ENCODE data around the gene CYP3A7. TPM values are rescaled to one million over a fixed set of nuclear protein-coding genes. Genes with fewer than 3 reads are reported as not detected.
A peak's percentile ranks its signal among the peaks of the same experiment; 100 is the strongest.

The CYP3A7 gene
- total and polyA plus RNA-seq, 9 of the 15 experiments (the other 6 are each of a cell fraction or from before 2014, with no cell fraction given): 0.20 TPM; not detected in 8

DNA sequence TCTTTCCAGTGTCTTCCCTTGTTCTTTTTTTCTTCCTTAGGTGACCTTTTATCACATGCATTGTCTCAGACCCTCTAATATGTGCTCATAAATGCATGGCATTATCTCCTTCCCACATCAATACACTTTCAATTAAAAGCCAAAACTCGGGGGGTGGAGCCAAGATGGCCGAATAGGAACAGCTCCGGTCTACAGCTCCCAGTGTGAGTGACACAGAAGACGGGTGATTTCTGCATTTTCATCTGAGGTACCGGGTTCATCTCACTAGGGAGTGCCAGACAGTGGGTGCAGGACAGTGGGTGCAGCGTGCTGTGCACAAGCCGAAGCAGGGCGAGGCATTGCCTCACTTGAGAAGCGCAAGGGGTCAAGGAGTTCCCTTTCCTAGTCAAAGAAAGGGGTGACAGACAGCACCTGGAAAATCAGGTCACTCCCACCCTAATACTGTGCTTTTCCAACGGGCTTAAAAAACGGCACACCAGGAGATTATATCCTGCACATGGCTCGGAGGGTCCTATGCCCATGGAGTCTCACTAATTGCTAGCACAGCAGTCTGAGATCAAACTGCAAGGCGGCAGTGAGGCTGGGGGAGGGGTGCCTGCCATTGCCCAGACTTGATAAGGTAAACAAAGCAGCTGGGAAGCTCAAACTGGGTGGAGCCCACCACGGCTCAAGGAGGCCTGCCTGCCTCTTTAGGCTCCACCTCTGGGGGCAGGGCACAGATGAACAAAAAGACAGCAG, 49.0 kb downstream of the CYP3A7 start (continued):
- TF ChIP-seq, protein P1, sequence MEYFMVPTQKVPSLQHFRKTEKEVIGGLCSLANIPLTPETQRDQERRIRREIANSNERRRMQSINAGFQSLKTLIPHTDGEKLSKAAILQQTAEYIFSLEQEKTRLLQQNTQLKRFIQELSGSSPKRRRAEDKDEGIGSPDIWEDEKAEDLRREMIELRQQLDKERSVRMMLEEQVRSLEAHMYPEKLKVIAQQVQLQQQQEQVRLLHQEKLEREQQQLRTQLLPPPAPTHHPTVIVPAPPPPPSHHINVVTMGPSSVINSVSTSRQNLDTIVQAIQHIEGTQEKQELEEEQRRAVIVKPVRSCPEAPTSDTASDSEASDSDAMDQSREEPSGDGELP (CRISPR knock-in tag; IDR thresholded peaks at IDR 0.05; ENCODE audit: borderline replicate concordance): peak; percentile 96
- TF ChIP-seq TEAD2 (tag; IDR thresholded peaks at IDR 0.05) (0 out of 2 replicates have a peak, but pooled peaks have one; percentile 35), FOXA3 (CRISPR knock-in tag; conservative IDR thresholded peaks at IDR 0.05 in 1 of 2, IDR thresholded peaks at IDR 0.05 in 1 of 2) (peak; percentile 73 to 76; a peak in 3 of 4 replicates), NFIC (IDR thresholded peaks at IDR 0.05) (peak; percentile 24; the same call in 1 of the 2 replicates), SOX6 (IDR thresholded peaks at IDR 0.05) (peak; percentile 85), RCOR1 (IDR thresholded peaks at IDR 0.05; ENCODE audit: borderline replicate concordance in 1 of 2, low read depth in 2 of 2, low read length in 2 of 2) (0 out of 4 replicates have a peak, but pooled peaks of 1 of the 2 experiments have one; percentile 20), NFRKB (IDR thresholded peaks at IDR 0.05; ENCODE audit: low read depth) (0 out of 2 replicates have a peak, but pooled peaks have one; percentile 44), CBFA2T2 (conservative IDR thresholded peaks at IDR 0.05) (peak; percentile 46), MEIS2 (IDR thresholded peaks at IDR 0.05; ENCODE audit: partially characterized antibody) (peak; percentile 21), L3MBTL2 (IDR thresholded peaks at IDR 0.05) (peak; percentile 39)
- TF ChIP-seq, protein P2, sequence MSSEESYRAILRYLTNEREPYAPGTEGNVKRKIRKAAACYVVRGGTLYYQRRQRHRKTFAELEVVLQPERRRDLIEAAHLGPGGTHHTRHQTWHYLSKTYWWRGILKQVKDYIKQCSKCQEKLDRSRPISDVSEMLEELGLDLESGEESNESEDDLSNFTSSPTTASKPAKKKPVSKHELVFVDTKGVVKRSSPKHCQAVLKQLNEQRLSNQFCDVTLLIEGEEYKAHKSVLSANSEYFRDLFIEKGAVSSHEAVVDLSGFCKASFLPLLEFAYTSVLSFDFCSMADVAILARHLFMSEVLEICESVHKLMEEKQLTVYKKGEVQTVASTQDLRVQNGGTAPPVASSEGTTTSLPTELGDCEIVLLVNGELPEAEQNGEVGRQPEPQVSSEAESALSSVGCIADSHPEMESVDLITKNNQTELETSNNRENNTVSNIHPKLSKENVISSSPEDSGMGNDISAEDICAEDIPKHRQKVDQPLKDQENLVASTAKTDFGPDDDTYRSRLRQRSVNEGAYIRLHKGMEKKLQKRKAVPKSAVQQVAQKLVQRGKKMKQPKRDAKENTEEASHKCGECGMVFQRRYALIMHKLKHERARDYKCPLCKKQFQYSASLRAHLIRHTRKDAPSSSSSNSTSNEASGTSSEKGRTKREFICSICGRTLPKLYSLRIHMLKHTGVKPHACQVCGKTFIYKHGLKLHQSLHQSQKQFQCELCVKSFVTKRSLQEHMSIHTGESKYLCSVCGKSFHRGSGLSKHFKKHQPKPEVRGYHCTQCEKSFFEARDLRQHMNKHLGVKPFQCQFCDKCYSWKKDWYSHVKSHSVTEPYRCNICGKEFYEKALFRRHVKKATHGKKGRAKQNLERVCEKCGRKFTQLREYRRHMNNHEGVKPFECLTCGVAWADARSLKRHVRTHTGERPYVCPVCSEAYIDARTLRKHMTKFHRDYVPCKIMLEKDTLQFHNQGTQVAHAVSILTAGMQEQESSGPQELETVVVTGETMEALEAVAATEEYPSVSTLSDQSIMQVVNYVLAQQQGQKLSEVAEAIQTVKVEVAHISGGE (CRISPR knock-in tag; IDR thresholded peaks at IDR 0.05): peak in 1 of 3 experiments; percentile 23; a peak in 1 of 6 replicates
